Lower leg skin (tissue), 3 donors: Measurements from ENCODE around the gene SCTR.

Experiments
- CTCF ChIP-seq, 3 donors: fragments of 450-650 bp; IDR thresholded peaks; one replicate each; pipeline ENCODE4 v1.5.1; 2016; ENCODE audit warnings: antibody characterized with exemption in 3 of 3, mild to moderate bottlenecking in 3 of 3, moderate library complexity in 2 of 3
- POLR2A ChIP-seq, 2 donors: fragments of 450-650 bp; IDR thresholded peaks; one replicate each; pipeline ENCODE4 v1.6.1; 2016 to 2017; ENCODE audit warnings: antibody characterized with exemption in 2 of 2, mild to moderate bottlenecking in 1 of 2, moderate library complexity in 1 of 2

- TF ChIP-seq CTCF (IDR thresholded peaks at IDR 0.05): no peak
- TF ChIP-seq POLR2A (IDR thresholded peaks at IDR 0.05): no peak
These were observed 30.0 kb downstream of the SCTR start for GRCh38 chr2:119494163-119494790.
